Measurements from ENCODE around the gene ATF7.

- no peak for TF ChIP-seq ISL2 (CRISPR knock-in tag; IDR thresholded peaks at IDR 0.05)
- no peak for TF ChIP-seq PPARG (CRISPR knock-in tag; conservative IDR thresholded peaks at IDR 0.05)
- no peak for TF ChIP-seq ZNF432 (CRISPR knock-in tag; IDR thresholded peaks at IDR 0.05; ENCODE audit: borderline replicate concordance)
- TF ChIP-seq EZH2 (conservative IDR thresholded peaks at IDR 0.05; ENCODE audit: low read depth, low read length) = no peak
- TF ChIP-seq NCOA5 (CRISPR knock-in tag; IDR thresholded peaks at IDR 0.05) = no peak
- TF ChIP-seq ELF1 (CRISPR knock-in tag; IDR thresholded peaks at IDR 0.05) = no peak
- TF ChIP-seq FOXK1 (CRISPR knock-in tag; IDR thresholded peaks at IDR 0.05; ENCODE audit: borderline replicate concordance, low read depth) = no peak
- no peak for TF ChIP-seq POLR2A (IDR thresholded peaks at IDR 0.05; ENCODE audit: insufficient read depth in 1 of 2, low read depth in 2 of 2, low read length in 2 of 2)
- no peak for TF ChIP-seq ZSCAN30 (CRISPR knock-in tag; IDR thresholded peaks at IDR 0.05)
These were observed 103.1 kb downstream of the ATF7 start for GRCh38 chr12:53523131-53523530.

All from HepG2 (cell line).